Trophoblast cell (in vitro differentiated cells and primary cell): ENCODE measurements around the gene IFT22.
A peak's percentile ranks its signal among the peaks of the same experiment; 100 is the strongest.

Experiments used
- DNase-seq, 2 donors: peaks; one replicate each; pipeline ENCODE4 v3.0.0-alpha.2; 2016
- H2AFZ ChIP-seq: 2 replicates; pipeline ENCODE4 v1.6.1; 2013; ENCODE audit warnings: low read length, moderate library complexity, mild to moderate bottlenecking; ENCODE audit not compliant: insufficient read depth, poor library complexity
- H2AK5ac ChIP-seq: 2 replicates; pipeline ENCODE4 v1.6.1; 2013; ENCODE audit warnings: mild to moderate bottlenecking, low read length
- H2BK120ac ChIP-seq: 2 replicates; pipeline ENCODE4 v1.6.1; 2013; ENCODE audit warnings: low read length, mild to moderate bottlenecking, moderate library complexity; ENCODE audit not compliant: insufficient read depth, poor library complexity
- H2BK12ac ChIP-seq: 2 replicates; pipeline ENCODE4 v1.6.1; 2013; ENCODE audit warnings: mild to moderate bottlenecking, low read length, moderate library complexity
- H2BK5ac ChIP-seq: 2 replicates; pipeline ENCODE4 v1.6.1; 2013; ENCODE audit warnings: low read length, low read depth, moderate library complexity, mild to moderate bottlenecking; ENCODE audit not compliant: poor library complexity
- H3K14ac ChIP-seq: 2 replicates; pipeline ENCODE4 v1.6.1; 2013; ENCODE audit warnings: mild to moderate bottlenecking, low read length
- H3K18ac ChIP-seq: 2 replicates; pipeline ENCODE4 v1.6.1; 2013; ENCODE audit warnings: mild to moderate bottlenecking, low read length
- H3K23ac ChIP-seq: 2 replicates; pipeline ENCODE4 v1.6.1; 2013; ENCODE audit warnings: low read length
- H3K27ac ChIP-seq: 2 replicates; pipeline ENCODE4 v1.5.1; 2013; ENCODE audit warnings: low read depth, mild to moderate bottlenecking, inconsistent platforms, low read length, moderate library complexity
- H3K27me3 ChIP-seq: 2 replicates; pipeline ENCODE4 v1.6.1; 2013; ENCODE audit warnings: inconsistent platforms, mild to moderate bottlenecking, low read length, moderate library complexity; ENCODE audit not compliant: insufficient read depth
- H3K36me3 ChIP-seq, 2 experiments: 1 replicate in 1 of 2; 2 replicates in 1 of 2; pipeline ENCODE4 v1.6.1; 2013; ENCODE audit warnings: low read length in 2 of 2, mild to moderate bottlenecking in 2 of 2, moderate library complexity in 1 of 2; ENCODE audit not compliant: insufficient read depth in 2 of 2, control insufficient read depth in 1 of 2
- H3K4ac ChIP-seq: 2 replicates; pipeline ENCODE4 v1.6.1; 2013; ENCODE audit warnings: low read depth, mild to moderate bottlenecking, low read length, moderate library complexity
- H3K4me1 ChIP-seq, 2 experiments: 1 replicate in 1 of 2; 2 replicates in 1 of 2; pipeline ENCODE4 v1.6.1; 2013; ENCODE audit warnings: low read length in 2 of 2, mild to moderate bottlenecking in 2 of 2, moderate library complexity in 1 of 2; ENCODE audit not compliant: insufficient read depth in 2 of 2, control insufficient read depth in 1 of 2
- H3K4me2 ChIP-seq: 2 replicates; pipeline ENCODE4 v1.6.1; 2013; ENCODE audit warnings: inconsistent platforms, mild to moderate bottlenecking, low read length, moderate library complexity
- H3K4me3 ChIP-seq: 2 replicates; pipeline ENCODE4 v1.5.1; 2013; ENCODE audit warnings: mild to moderate bottlenecking, low read depth, low read length, inconsistent platforms
- H3K79me1 ChIP-seq: one replicate; pipeline ENCODE4 v1.6.1; 2013; ENCODE audit warnings: low read length
- H3K79me2 ChIP-seq: 2 replicates; pipeline ENCODE4 v1.6.1; 2013; ENCODE audit warnings: low read length, mild to moderate bottlenecking; ENCODE audit not compliant: control insufficient read depth, insufficient read depth, poor library complexity
- H3K9ac ChIP-seq: 2 replicates; pipeline ENCODE4 v1.6.1; 2013; ENCODE audit warnings: mild to moderate bottlenecking, low read length
- H3K9me3 ChIP-seq: 2 replicates; pipeline ENCODE4 v1.6.1; 2013; ENCODE audit warnings: low read depth, mild to moderate bottlenecking, control low read depth, inconsistent platforms, low read length; ENCODE audit not compliant: insufficient read depth
- H4K12ac ChIP-seq: 2 replicates; pipeline ENCODE4 v1.6.1; 2013; ENCODE audit warnings: low read depth, mild to moderate bottlenecking, low read length, moderate library complexity
- H4K8ac ChIP-seq: 2 replicates; pipeline ENCODE4 v1.6.1; 2013; ENCODE audit warnings: low read depth, mild to moderate bottlenecking, low read length, moderate library complexity
- H4K91ac ChIP-seq: one replicate; pipeline ENCODE4 v1.6.1; 2013; ENCODE audit warnings: low read depth, mild to moderate bottlenecking, low read length, moderate library complexity
- whole genome bisulfite sequencing: extraction: QIAGEN DNeasy Blood & Tissue Kit; methylation state at CpG from one replicate; pipeline ENCODE4 v1.1.7; 2013; ENCODE audit warnings: missing lambda C conversion rate; ENCODE audit not compliant: insufficient read length, insufficient coverage; ENCODE audit errors: extremely low coverage; 5-methylcytosine and 5-hydroxymethylcytosine counted together

Gene IFT22

GRCh38 chr7:101302641-101303101 lies 18.9 kb downstream of the IFT22 start:
- Histone ChIP-seq H3K4me3 (no peak overlapping the region), H4K12ac (no peak overlapping the region), H3K23ac (no peak overlapping the region), H4K8ac (no peak overlapping the region), H2AK5ac (no peak overlapping the region), H3K9me3 (peaks cover 10% of the 10 kb centered on the region), H2AFZ (no peak overlapping the region), H3K79me2 (no peaks in the 10 kb centered on the region), H3K14ac (no peak overlapping the region), H4K91ac (no peak overlapping the region), H3K9ac (no peak overlapping the region), H3K79me1 (no peaks in the 10 kb centered on the region), H3K36me3 (no peaks in the 10 kb centered on the region), H3K4me2 (peak overlapping the region; percentile 20), H2BK12ac (no peak overlapping the region), H3K27ac (no peak overlapping the region), H3K18ac (no peak overlapping the region), H3K27me3 (peaks cover 16% of the 10 kb centered on the region), H2BK5ac (no peak overlapping the region), H3K4me1 (peaks cover 6 to 10% of the 10 kb centered on the region in 2 experiments), H2BK120ac (no peak overlapping the region), H3K4ac (no peak overlapping the region)
- WGBS = no CpG with 5 or more reads among the region's 37 CpGs
- no peak for DNase-seq

- Histone ChIP-seq H3K4ac (no peak overlapping the region), H3K14ac (no peak overlapping the region), H2AFZ (no peak overlapping the region), H3K9ac (no peak overlapping the region), H4K12ac (no peak overlapping the region), H3K18ac (no peak overlapping the region), H3K4me3 (no peak overlapping the region), H2BK12ac (no peak overlapping the region), H3K36me3 (no peaks in the 10 kb centered on the region), H3K79me2 (no peaks in the 10 kb centered on the region), H3K27ac (no peak overlapping the region), H4K91ac (no peak overlapping the region), H3K23ac (no peak overlapping the region), H3K4me2 (peak overlapping the region; percentile 65), H2BK120ac (no peak overlapping the region), H2AK5ac (no peak overlapping the region), H3K27me3 (peaks cover 16% of the 10 kb centered on the region), H2BK5ac (no peak overlapping the region), H4K8ac (no peak overlapping the region), H3K79me1 (no peaks in the 10 kb centered on the region), H3K4me1 (peaks cover 6 to 10% of the 10 kb centered on the region in 2 experiments), H3K9me3 (peaks cover 10% of the 10 kb centered on the region)
- no CpG with 5 or more reads among the region's 16 CpGs for WGBS
- DNase-seq = no peak
Measured at GRCh38 chr7:101300465-101301376, 20.9 kb downstream of the IFT22 start.

GRCh38 chr7:101299511-101300464 lies 21.8 kb downstream of the IFT22 start:
- peak in 1 of 2 donors; percentile 27 for DNase-seq
- Histone ChIP-seq H2BK5ac (no peak overlapping the region), H2AFZ (no peak overlapping the region), H3K27ac (no peak overlapping the region), H2BK120ac (no peak overlapping the region), H4K91ac (no peak overlapping the region), H3K18ac (no peak overlapping the region), H4K8ac (peak overlapping the region; percentile 16), H3K9ac (no peak overlapping the region), H3K79me2 (no peaks in the 10 kb centered on the region), H3K4ac (no peak overlapping the region), H3K27me3 (peaks cover 16% of the 10 kb centered on the region), H3K79me1 (no peaks in the 10 kb centered on the region), H3K9me3 (peaks cover 10% of the 10 kb centered on the region), H2BK12ac (no peak overlapping the region), H3K36me3 (no peaks in the 10 kb centered on the region), H3K23ac (no peak overlapping the region), H3K4me3 (no peak overlapping the region), H3K4me2 (peak overlapping the region; percentile 65), H4K12ac (no peak overlapping the region), H2AK5ac (no peak overlapping the region), H3K14ac (no peak overlapping the region), H3K4me1 (peaks cover 6 to 10% of the 10 kb centered on the region in 2 experiments)
- no CpG with 5 or more reads among the region's 72 CpGs for WGBS

GRCh38 chr7:101294832-101295121 lies 26.8 kb downstream of the IFT22 start:
- no peaks in the 10 kb centered on the region for H3K36me3 ChIP-seq
- no peak overlapping the region for H3K4ac ChIP-seq
- H4K91ac ChIP-seq = no peak overlapping the region
- no peak overlapping the region for H3K27ac ChIP-seq
- H4K8ac ChIP-seq = no peak overlapping the region
- no peak overlapping the region for H3K9ac ChIP-seq
- H2BK5ac ChIP-seq = no peak overlapping the region
- no CpG with 5 or more reads among the region's 8 CpGs for WGBS
- H3K18ac ChIP-seq = no peak overlapping the region
- H2BK120ac ChIP-seq = no peak overlapping the region
- H2BK12ac ChIP-seq = no peak overlapping the region
- no peak for DNase-seq
- H3K4me1 ChIP-seq = peaks cover 5 to 6% of the 10 kb centered on the region in 2 experiments
- no peaks in the 10 kb centered on the region for H3K9me3 ChIP-seq
- no peaks in the 10 kb centered on the region for H3K79me1 ChIP-seq
- H3K4me2 ChIP-seq = no peak overlapping the region
- H3K23ac ChIP-seq = no peak overlapping the region
- H3K14ac ChIP-seq = no peak overlapping the region
- H2AK5ac ChIP-seq = no peak overlapping the region
- no peak overlapping the region for H3K4me3 ChIP-seq
- no peak overlapping the region for H4K12ac ChIP-seq
- H3K27me3 ChIP-seq = peaks cover 22% of the 10 kb centered on the region
- H2AFZ ChIP-seq = no peak overlapping the region
- no peaks in the 10 kb centered on the region for H3K79me2 ChIP-seq
